ENCODE measurements around the gene THSD4. TPM values are rescaled to one million over a fixed set of nuclear protein-coding genes. Genes with fewer than 3 reads are reported as not detected.

Gene THSD4
- total RNA-seq, 6 donors from 2014 or later: 16.8 to 39.7 (median 21.7) TPM

DNA sequence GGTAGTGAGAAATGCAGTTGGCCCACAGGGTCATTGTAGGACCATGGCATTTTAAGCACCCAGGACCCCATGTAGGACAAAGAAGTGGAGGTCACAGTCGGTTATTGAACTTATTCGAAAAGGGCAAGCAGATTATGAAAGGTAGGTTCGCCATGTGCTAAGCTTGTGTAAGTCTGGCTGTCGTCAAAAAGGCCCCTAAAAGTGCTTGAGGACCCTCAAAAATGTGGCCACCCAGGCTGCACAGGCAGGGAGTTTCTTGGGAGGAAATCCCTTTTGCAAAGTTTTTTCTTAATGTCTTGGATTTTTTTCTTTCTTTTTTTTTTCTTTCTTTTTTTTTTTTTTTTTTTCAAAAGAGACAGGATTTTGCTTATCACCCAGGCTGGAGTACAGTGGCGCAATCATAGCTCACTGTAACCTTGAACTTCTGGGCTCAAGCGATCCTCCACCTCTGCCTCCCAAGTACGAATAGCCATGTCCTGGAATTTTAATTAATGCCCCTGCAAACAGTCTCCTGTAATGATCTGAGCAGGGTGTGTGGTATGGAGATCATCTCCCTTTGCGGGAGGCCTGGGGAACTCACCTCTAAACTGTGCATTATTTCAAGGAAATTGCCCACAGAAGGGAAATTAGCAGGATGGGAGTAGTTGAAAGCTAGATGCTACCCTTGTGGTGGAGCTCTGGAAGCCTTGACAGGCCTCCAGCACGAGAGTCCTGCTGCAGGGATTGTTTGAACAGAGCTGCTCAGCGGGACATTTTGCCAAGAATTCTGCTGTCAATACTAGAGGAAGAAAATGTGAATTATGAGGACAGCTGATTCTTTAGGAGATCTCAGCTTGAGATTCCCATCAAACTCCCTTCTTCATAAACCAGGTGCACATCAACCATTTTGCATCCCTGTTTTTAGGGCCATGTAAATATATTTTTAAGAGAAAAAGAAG, 28.4 kb downstream of the THSD4 start:
- ATAC-seq (ENCODE audit: low FRiP score in 2 of 2) (no peak), DNase-seq (no peak)
- Histone ChIP-seq H3K27me3 (no peaks in the 10 kb centered on the region), H3K27ac (no peak overlapping the region), H3K9me3 (no peaks in the 10 kb centered on the region), H3K36me3 (no peaks in the 10 kb centered on the region), H3K4me1 (peaks cover 0 to 4% (median 1%) of the 10 kb centered on the region in 4 donors), H3K4me3 (no peak overlapping the region)
- TF ChIP-seq POLR2A (IDR thresholded peaks at IDR 0.05) (no peak), EP300 (IDR thresholded peaks at IDR 0.05) (no peak), POLR2AphosphoS5 (IDR thresholded peaks at IDR 0.05) (no peak), CTCF (IDR thresholded peaks at IDR 0.05) (no peak)
- WGBS, 2 donors: 86 to 91% methylated on average over 10 of the region's 10 CpGs

DNA sequence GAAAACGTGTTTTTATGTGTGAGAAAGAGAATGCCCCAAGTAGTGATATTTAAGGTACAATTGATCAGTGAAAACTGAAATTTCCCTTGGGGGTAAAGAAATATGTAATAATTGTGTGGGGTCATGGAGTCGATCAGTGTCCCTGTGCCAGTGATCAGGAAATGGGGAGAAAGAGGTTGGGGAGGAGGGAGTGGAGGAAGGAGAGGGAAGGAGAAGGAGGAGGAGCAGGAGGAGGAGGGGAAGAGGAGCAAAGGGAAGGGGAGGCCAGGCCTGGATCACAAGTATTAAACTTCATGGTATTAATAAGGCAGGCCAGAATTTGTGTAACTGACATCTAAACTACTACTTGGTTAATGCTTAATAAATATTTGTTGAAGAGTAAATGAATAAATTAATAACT, 30.4 kb downstream of the THSD4 start:
- TF ChIP-seq POLR2A (IDR thresholded peaks at IDR 0.05): no peak
- no peak for TF ChIP-seq EP300 (IDR thresholded peaks at IDR 0.05)
- no peaks in the 10 kb centered on the region for H3K27me3 ChIP-seq
- ATAC-seq (ENCODE audit: low FRiP score in 2 of 2) (no peak), DNase-seq (no peak)
- H3K27ac ChIP-seq: no peak overlapping the region
- peaks cover 0 to 13% (median 5%) of the 10 kb centered on the region in 4 donors for H3K4me1 ChIP-seq
- H3K4me3 ChIP-seq: no peak overlapping the region
- no peaks in the 10 kb centered on the region for H3K9me3 ChIP-seq
- WGBS, 2 donors: 82 to 88% methylated on average over 2 of the region's 2 CpGs
- no peaks in the 10 kb centered on the region for H3K36me3 ChIP-seq

DNA sequence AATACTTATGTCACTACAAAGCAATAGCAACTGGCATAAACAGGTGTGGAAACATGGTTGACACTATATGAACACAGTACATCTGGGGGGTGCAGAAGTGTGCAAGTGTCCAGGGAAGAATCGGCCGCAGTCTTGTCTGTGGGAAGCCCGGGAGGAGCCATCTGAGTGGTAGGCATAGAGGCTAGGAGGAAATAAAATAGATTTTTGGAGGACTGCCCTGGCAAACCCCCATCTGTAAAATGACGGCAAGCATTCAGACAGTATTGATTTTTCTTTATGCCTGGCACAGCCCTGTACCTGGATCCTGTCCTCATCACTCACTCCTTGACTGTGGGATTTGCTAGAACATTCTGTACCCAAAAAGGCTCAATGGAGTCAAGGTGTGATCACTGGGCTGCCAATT, 31.3 kb downstream of the THSD4 start:
- H3K27ac ChIP-seq: no peak overlapping the region
- peaks cover 0 to 13% (median 5%) of the 10 kb centered on the region in 4 donors for H3K4me1 ChIP-seq
- no peaks in the 10 kb centered on the region for H3K27me3 ChIP-seq
- no peaks in the 10 kb centered on the region for H3K9me3 ChIP-seq
- DNase-seq: no peak
- ATAC-seq (ENCODE audit: low FRiP score in 2 of 2): no peak
- WGBS, 2 donors: 79 to 87% methylated on average over 4 of the region's 4 CpGs
- TF ChIP-seq EP300 (IDR thresholded peaks at IDR 0.05) (no peak), CTCF (IDR thresholded peaks at IDR 0.05) (no peak), POLR2AphosphoS5 (IDR thresholded peaks at IDR 0.05) (no peak), POLR2A (IDR thresholded peaks at IDR 0.05) (no peak)
- no peaks in the 10 kb centered on the region for H3K36me3 ChIP-seq
- H3K4me3 ChIP-seq: no peak overlapping the region

DNA sequence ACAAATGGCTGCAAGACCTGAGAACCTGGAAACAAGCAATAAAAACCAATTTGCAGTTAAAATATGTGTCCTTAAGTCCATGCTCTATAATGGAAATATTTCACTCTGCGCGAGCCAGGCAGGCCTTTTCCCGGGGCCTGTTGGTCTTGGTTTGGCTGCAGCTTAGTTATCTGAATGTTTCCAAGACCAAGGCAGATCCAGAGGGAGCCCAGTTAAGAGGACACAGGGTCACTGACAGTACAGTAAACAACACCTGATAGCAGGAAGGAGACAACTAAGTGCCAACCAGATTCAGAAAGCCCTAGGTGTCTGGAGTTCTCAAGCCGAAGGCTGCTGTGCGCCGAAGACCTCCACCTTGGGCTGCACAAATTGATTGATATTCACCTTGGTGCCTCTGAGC, 32.8 kb downstream of the THSD4 start:
- no peak for DNase-seq
- ATAC-seq (ENCODE audit: low FRiP score in 2 of 2): no peak
- no peak overlapping the region for H3K27ac ChIP-seq
- no peak overlapping the region for H3K4me3 ChIP-seq
- H3K27me3 ChIP-seq: no peaks in the 10 kb centered on the region
- no peaks in the 10 kb centered on the region for H3K9me3 ChIP-seq
- TF ChIP-seq POLR2AphosphoS5 (IDR thresholded peaks at IDR 0.05): no peak
- no peak for TF ChIP-seq EP300 (IDR thresholded peaks at IDR 0.05)
- TF ChIP-seq CTCF (IDR thresholded peaks at IDR 0.05): no peak
- no peak for TF ChIP-seq POLR2A (IDR thresholded peaks at IDR 0.05)
- no peaks in the 10 kb centered on the region for H3K36me3 ChIP-seq
- 90 to 97% methylated on average over 6 of the region's 6 CpGs for WGBS, 2 donors
- H3K4me1 ChIP-seq: peaks cover 0 to 13% (median 5%) of the 10 kb centered on the region in 4 donors

- no peaks in the 10 kb centered on the region for H3K36me3 ChIP-seq
- WGBS, 2 donors: 59% methylated on average over 7 of the region's 7 CpGs
- peaks cover 0 to 13% (median 5%) of the 10 kb centered on the region in 4 donors for H3K4me1 ChIP-seq
- H3K4me3 ChIP-seq: no peak overlapping the region
- no peak overlapping the region for H3K27ac ChIP-seq
- no peaks in the 10 kb centered on the region for H3K27me3 ChIP-seq
- DNase-seq: no peak
- ATAC-seq (ENCODE audit: low FRiP score in 2 of 2): no peak
- H3K9me3 ChIP-seq: no peaks in the 10 kb centered on the region
- TF ChIP-seq EP300 (IDR thresholded peaks at IDR 0.05): no peak
- no peak for TF ChIP-seq POLR2AphosphoS5 (IDR thresholded peaks at IDR 0.05)
- no peak for TF ChIP-seq CTCF (IDR thresholded peaks at IDR 0.05)
- no peak for TF ChIP-seq POLR2A (IDR thresholded peaks at IDR 0.05)
Measured at GRCh38 chr15:71149646-71150557, 34.6 kb downstream of the THSD4 start.

Data from upper lobe of left lung (tissue), 6 donors.